ENCODE results near the gene WDFY1. TPM values are rescaled to one million over a fixed set of nuclear protein-coding genes. Genes with fewer than 3 reads are reported as not detected.
"Not testable (repeated sequence)": the region's sequence is repeated elsewhere in the genome, so short reads cannot be mapped to it uniquely, and the experiment has no call there.

Gene WDFY1
- total RNA-seq, 1 donor from 2014 or later = 16.4 TPM

GRCh38 chr2:223900531-223900930 is 44.6 kb downstream of the WDFY1 start:
- ATAC-seq = no peak
- no peak for DNase-seq (ENCODE audit: low spot score)

DNA sequence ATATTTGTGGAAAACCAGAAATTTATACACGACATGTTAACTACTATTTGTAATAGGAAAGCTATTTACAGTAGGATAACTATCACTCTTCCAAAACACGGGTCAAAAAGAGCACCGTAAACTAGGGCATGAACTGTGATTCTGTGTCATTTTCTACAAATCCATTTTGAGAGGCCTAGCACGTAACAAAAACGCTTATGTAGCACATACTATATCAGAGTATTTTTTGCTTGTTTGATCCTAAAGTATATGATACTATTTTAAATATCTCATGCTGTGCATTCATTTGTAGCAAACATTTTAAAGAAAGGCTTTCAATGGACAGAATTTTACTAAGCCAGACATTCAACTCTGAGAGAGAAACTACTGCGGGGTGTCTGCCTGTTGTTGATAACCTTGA is 45.1 kb downstream of the WDFY1 start:
- no peak for ATAC-seq
- no peak for DNase-seq (ENCODE audit: low spot score)

DNA sequence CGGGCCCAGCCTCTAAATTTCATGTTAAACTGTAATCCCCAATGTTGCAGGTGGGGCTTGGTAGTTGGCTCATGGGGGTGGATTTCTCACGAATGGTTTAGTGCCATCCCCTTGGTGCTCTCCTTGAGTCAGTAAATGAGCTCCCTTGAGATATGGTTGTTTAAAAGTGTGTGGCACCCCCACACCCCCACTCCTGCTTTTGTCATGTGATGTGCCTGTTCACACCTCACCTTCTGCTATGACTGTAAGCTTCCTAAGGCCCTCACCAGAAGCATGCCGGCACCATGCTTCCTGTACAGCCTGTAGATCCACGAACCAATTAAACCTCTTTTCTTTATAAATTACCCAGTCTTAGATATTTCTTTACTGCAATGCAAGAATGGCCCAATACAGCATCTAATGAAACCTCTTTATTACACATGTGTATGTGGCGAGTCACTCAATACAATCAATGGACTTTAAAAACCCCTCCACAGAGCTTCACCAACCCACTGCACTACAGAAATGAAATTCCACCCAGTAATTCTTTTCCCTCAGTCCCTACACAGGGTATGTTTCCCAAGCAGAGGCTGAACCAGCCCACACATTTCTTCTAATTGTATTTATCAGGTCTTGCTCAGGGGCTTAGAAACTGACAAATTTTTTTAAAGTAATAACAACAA is 47.3 kb downstream of the WDFY1 start:
- ATAC-seq = no peak
- no peak for DNase-seq (ENCODE audit: low spot score)

DNA sequence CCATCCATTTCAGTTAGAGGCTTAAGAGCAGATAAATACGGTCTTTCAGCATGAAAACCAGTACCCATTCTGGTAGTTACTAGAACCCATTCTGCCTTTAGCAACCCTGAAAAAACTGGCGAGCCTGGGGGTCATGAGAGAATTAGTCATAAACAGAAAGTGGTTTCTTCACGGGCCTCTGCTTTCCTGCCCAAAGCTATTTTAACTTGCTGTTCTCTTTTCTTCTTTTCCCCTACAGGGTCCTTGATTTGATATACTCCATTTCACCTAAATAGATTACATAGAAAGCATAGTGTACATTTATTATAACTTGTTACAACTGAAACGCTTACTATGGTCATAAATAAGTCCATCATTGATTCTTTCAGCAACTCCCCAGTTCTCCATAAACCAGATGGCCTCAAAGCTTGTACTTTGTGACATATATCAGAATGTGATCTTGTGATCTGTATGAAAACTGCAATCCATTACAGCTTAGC is 48.3 kb downstream of the WDFY1 start:
- DNase-seq (ENCODE audit: low spot score) (no peak), ATAC-seq (no peak)

- DNase-seq (ENCODE audit: low spot score) (no peak), ATAC-seq (no peak)
These were observed 50.2 kb downstream of the WDFY1 start for GRCh38 chr2:223894968-223895367.

GRCh38 chr2:223894009-223894408 is 51.1 kb downstream of the WDFY1 start:
- no peak for ATAC-seq
- no peak for DNase-seq (ENCODE audit: low spot score)

- ATAC-seq (no peak), DNase-seq (ENCODE audit: low spot score) (no peak)
These were observed 54.4 kb downstream of the WDFY1 start for GRCh38 chr2:223890721-223891120.

DNA sequence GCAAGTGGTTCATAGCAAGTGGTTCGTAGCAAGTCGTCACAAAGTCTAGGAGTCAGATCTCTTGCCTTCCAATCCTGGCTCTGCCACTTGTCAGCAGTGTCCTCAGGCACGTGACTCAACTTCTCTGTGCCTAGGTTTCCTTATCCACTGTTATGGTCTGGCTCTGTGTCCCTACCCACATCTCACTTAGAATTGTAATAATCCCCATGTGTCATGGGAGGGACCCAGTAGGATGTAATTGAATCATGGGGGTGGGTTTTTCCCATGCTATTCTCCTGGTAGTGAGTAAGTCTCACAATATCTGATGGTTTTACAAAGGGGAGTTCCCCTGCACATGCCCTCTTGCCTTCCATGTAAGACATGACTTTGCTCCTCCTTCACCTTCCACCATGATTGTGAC is 55.9 kb downstream of the WDFY1 start:
- ATAC-seq (no peak), DNase-seq (ENCODE audit: low spot score) (no peak)

DNA sequence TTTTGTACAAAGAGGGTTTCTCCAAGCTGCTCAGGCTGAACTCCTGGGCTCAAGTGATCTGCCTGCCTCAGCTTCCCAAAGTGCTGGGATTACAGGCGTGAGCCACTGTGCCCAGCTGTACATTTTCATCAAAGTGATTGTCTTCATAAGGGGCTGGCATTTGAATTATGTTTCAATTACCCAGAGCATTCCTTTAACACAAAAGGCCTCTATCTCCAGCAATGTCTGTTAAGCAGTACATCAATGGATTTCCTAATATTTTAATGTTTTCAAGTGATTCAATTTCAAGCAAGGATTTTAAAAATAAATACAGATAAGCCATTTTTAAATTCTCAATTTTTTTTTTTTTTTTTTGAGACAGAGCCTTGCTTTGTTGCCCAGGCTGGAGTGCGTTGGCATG is 56.9 kb downstream of the WDFY1 start:
- ATAC-seq (no peak), DNase-seq (ENCODE audit: low spot score) (no peak)

DNA sequence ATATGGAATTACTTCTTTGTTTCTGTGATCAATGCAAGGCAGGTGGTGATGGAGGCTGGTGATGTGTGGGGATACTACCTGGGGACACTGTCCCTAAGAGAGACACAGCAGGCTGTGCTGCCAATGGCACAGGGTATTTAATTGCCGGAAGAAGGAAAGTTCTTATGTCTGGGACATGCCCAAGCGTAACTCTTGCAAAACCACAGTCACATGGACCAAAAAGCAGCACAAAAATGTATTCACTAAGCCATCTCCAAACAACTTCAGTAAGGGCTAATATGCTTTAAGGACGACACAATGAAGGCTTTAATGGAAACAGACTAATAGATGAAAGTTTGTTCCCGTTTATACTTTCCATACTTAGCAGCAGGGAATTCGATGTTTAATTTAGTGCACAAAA is 58.0 kb downstream of the WDFY1 start:
- no peak for DNase-seq (ENCODE audit: low spot score)
- no peak for ATAC-seq

GRCh38 chr2:223886726-223887125 is 58.4 kb downstream of the WDFY1 start:
- no peak for ATAC-seq

GRCh38 chr2:223884399-223884798 is 60.7 kb downstream of the WDFY1 start:
- ATAC-seq (no peak), DNase-seq (ENCODE audit: low spot score) (no peak)

More at GRCh38 chr2:223886726-223887125, 58.4 kb downstream of the WDFY1 start:
- DNase-seq (ENCODE audit: low spot score) = no peak

DNA sequence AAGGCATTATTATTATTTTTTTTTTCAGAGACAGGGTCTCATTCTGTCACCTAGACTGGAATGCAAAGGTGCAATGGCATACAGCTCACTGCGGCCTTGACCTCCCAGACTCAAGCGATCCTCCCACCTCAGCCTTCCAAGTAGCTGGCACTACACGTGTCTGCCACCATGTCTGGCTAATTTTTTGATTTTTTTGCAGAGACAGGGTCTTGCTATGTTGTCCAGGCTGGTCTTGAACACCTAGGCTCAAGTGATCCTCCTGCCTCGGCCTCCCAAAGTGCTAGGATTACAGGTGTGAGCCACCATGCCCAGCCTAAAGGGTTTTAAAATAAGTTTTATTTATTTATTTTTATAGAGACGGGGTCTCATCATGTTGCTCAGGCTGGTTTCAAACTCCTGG is 62.4 kb downstream of the WDFY1 start:
- no peak for ATAC-seq
- no peak for DNase-seq (ENCODE audit: low spot score)

GRCh38 chr2:223880796-223881195 is 64.3 kb downstream of the WDFY1 start:
- ATAC-seq = no peak
- no peak for DNase-seq (ENCODE audit: low spot score)

GRCh38 chr2:223877721-223878410 is 67.3 kb downstream of the WDFY1 start:
- ATAC-seq (no peak), DNase-seq (ENCODE audit: low spot score) (no peak)

- ATAC-seq (no peak), DNase-seq (ENCODE audit: low spot score) (no peak)
These were observed 71.5 kb downstream of the WDFY1 start for GRCh38 chr2:223873672-223874071.

DNA sequence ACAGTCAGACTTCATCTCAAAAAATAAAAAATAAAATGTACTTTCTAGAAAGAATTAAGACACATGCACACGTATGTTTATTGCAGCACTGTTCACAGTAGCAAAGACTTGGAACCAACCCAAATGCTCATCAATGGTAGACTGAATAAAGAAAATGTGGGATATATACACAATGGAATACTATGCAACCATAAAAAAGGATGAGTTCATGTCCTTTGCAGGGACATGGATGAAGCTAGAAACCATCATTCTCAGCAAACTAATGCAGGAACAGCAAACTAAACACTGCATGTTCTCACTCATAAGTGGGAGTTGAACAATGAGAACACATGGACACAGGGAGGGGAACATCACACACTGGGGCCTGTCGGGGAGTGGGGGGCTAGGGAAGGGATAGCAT is 72.4 kb downstream of the WDFY1 start:
- DNase-seq (ENCODE audit: low spot score) = not testable (repeated sequence)

GRCh38 chr2:223871661-223872060 is 73.5 kb downstream of the WDFY1 start:
- not testable (repeated sequence) for ATAC-seq; DNase-seq (ENCODE audit: low spot score)

More for the DNA sequence above, 72.4 kb downstream of the WDFY1 start:
- not testable (repeated sequence) for ATAC-seq

- ATAC-seq (no peak), DNase-seq (ENCODE audit: low spot score) (no peak)
These were observed 74.1 kb downstream of the WDFY1 start for GRCh38 chr2:223870840-223871611.

- no peak for DNase-seq (ENCODE audit: low spot score)
- no peak for ATAC-seq
These were observed 77.1 kb downstream of the WDFY1 start for GRCh38 chr2:223868005-223868404.

DNA sequence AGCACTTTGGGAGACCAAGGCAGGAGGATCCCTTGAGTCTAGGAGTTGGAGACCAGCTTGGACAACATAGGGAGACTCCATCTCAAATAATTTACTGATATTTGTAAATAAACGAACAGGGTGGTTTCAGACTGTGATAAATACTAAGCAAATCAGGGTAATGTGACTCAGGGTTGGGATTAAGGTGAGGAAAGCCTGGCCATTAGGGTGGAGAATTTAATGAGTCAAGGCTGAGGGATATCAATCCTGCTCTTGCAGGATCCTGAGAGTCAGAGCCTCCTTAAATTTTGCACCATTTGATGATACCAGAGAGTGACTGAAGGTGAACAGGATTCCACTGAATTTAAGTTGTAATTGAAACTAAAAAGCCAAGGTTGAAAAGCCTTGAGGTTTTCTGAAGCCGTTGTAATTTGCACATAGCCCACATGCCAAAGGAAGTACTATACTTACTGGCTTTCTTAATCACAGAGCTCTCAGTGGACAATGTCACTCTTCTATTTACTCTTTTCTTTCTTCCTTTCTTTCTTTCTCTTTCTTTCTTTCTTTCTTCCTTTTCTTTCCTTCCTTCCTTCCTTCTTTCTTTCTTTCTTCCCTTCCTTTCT is 79.1 kb downstream of the WDFY1 start:
- DNase-seq (ENCODE audit: low spot score) (no peak), ATAC-seq (no peak)
